ENCODE data around the gene PLEKHM3. TPM values are rescaled to one million over a fixed set of nuclear protein-coding genes. Genes with fewer than 3 reads are reported as not detected.
"Not testable (repeated sequence)": the region's sequence is repeated elsewhere in the genome, so short reads cannot be mapped to it uniquely, and the experiment has no call there.

Gene PLEKHM3
- total RNA-seq, 3 donors from 2014 or later (not counting 1 experiment from before 2014, with no cell fraction given): 21.7 to 27.7 (median 26.3) TPM

- H3K4me3 Mint-ChIP-seq: no peak overlapping the region
- Histone ChIP-seq H3K36me3 (ENCODE audit: control insufficient read depth, insufficient read depth, low read length) (no peaks in the 10 kb centered on the region), H3K9me3 (ENCODE audit: control insufficient read depth, insufficient read depth, low read length) (no peaks in the 10 kb centered on the region), H3K27me3 (ENCODE audit: control insufficient read depth, insufficient read depth, low read length) (no peaks in the 10 kb centered on the region), H3K4me3 (ENCODE audit: low read length) (no peak overlapping the region), H3K27ac (ENCODE audit: low read length) (no peak overlapping the region), H3K4me1 (ENCODE audit: control insufficient read depth, insufficient read depth, low read length) (no peaks in the 10 kb centered on the region)
- no peaks in the 10 kb centered on the region for H3K36me3 Mint-ChIP-seq
- DNase-seq (no peak), ATAC-seq (no peak)
- H3K9me3 Mint-ChIP-seq: no peaks in the 10 kb centered on the region
- H3K27me3 Mint-ChIP-seq (ENCODE audit: low read depth in 2 of 2): no peaks in the 10 kb centered on the region
- intact Hi-C loops (cut with micrococcal nuclease): no loop called here
- no peak for TF ChIP-seq CTCF (IDR thresholded peaks at IDR 0.05)
- WGBS (ENCODE audit: insufficient coverage): 96% methylated on average over 7 of the region's 8 CpGs
- H3K4me1 Mint-ChIP-seq: peaks cover 11 to 26% of the 10 kb centered on the region in 2 donors
- H3K27ac Mint-ChIP-seq: no peak overlapping the region
Observed at GRCh38 chr2:207950063-207950760, 75.1 kb downstream of the PLEKHM3 start.

GRCh38 chr2:207949245-207949644 lies 76.1 kb downstream of the PLEKHM3 start:
- H3K4me3 Mint-ChIP-seq; H3K4me3 ChIP-seq (ENCODE audit: low read length); H3K27ac ChIP-seq (ENCODE audit: low read length); intact Hi-C loops (cut with micrococcal nuclease); H3K9me3 ChIP-seq (ENCODE audit: control insufficient read depth, insufficient read depth, low read length); H3K27me3 ChIP-seq (ENCODE audit: control insufficient read depth, insufficient read depth, low read length); H3K36me3 ChIP-seq (ENCODE audit: control insufficient read depth, insufficient read depth, low read length); H3K4me1 ChIP-seq (ENCODE audit: control insufficient read depth, insufficient read depth, low read length); H3K9me3 Mint-ChIP-seq; H3K27me3 Mint-ChIP-seq (ENCODE audit: low read depth in 2 of 2); H3K27ac Mint-ChIP-seq; DNase-seq; ATAC-seq; H3K36me3 Mint-ChIP-seq: not testable (repeated sequence)
- 100% methylated on average over 1 of the region's 1 CpG for WGBS (ENCODE audit: insufficient coverage)
- peaks cover 11 to 26% of the 10 kb centered on the region in 2 donors for H3K4me1 Mint-ChIP-seq

GRCh38 chr2:207944979-207945600 lies 80.2 kb downstream of the PLEKHM3 start:
- Histone ChIP-seq H3K4me3 (ENCODE audit: low read length) (no peak overlapping the region), H3K4me1 (ENCODE audit: control insufficient read depth, insufficient read depth, low read length) (no peaks in the 10 kb centered on the region), H3K27ac (ENCODE audit: low read length) (no peak overlapping the region), H3K36me3 (ENCODE audit: control insufficient read depth, insufficient read depth, low read length) (peaks cover 2% of the 10 kb centered on the region), H3K27me3 (ENCODE audit: control insufficient read depth, insufficient read depth, low read length) (no peaks in the 10 kb centered on the region), H3K9me3 (ENCODE audit: control insufficient read depth, insufficient read depth, low read length) (no peaks in the 10 kb centered on the region)
- WGBS (ENCODE audit: insufficient coverage): 93% methylated on average over 4 of the region's 4 CpGs
- H3K36me3 Mint-ChIP-seq: no peaks in the 10 kb centered on the region
- no peak for DNase-seq
- TF ChIP-seq CTCF (IDR thresholded peaks at IDR 0.05): no peak
- H3K9me3 Mint-ChIP-seq: no peaks in the 10 kb centered on the region
- H3K27ac Mint-ChIP-seq: no peak overlapping the region
- no peaks in the 10 kb centered on the region for H3K27me3 Mint-ChIP-seq (ENCODE audit: low read depth in 2 of 2)
- no peak for ATAC-seq
- intact Hi-C loops (cut with micrococcal nuclease): no loop called here
- no peak overlapping the region for H3K4me3 Mint-ChIP-seq
- H3K4me1 Mint-ChIP-seq: peaks cover 0 to 15% of the 10 kb centered on the region in 2 donors

- no peaks in the 10 kb centered on the region for H3K36me3 Mint-ChIP-seq
- ATAC-seq: no peak
Observed at GRCh38 chr2:207944334-207944733, 81.0 kb downstream of the PLEKHM3 start.

More at GRCh38 chr2:207944334-207944733, 81.0 kb downstream of the PLEKHM3 start:
- Histone ChIP-seq H3K4me3 (ENCODE audit: low read length) (no peak overlapping the region), H3K36me3 (ENCODE audit: control insufficient read depth, insufficient read depth, low read length) (peaks cover 2% of the 10 kb centered on the region), H3K9me3 (ENCODE audit: control insufficient read depth, insufficient read depth, low read length) (no peaks in the 10 kb centered on the region), H3K4me1 (ENCODE audit: control insufficient read depth, insufficient read depth, low read length) (no peaks in the 10 kb centered on the region), H3K27ac (ENCODE audit: low read length) (no peak overlapping the region), H3K27me3 (ENCODE audit: control insufficient read depth, insufficient read depth, low read length) (no peaks in the 10 kb centered on the region)
- H3K27me3 Mint-ChIP-seq (ENCODE audit: low read depth in 2 of 2): no peaks in the 10 kb centered on the region
- DNase-seq: no peak
- H3K9me3 Mint-ChIP-seq: no peaks in the 10 kb centered on the region
- intact Hi-C loops (cut with micrococcal nuclease): no loop called here
- WGBS (ENCODE audit: insufficient coverage): 93% methylated on average over 6 of the region's 6 CpGs
- H3K27ac Mint-ChIP-seq: no peak overlapping the region
- TF ChIP-seq CTCF (IDR thresholded peaks at IDR 0.05): no peak
- H3K4me3 Mint-ChIP-seq: no peak overlapping the region
- H3K4me1 Mint-ChIP-seq: peaks cover 0 to 20% of the 10 kb centered on the region in 2 donors

Data from natural killer cell (primary cell).